ENCODE measurements around the gene FKBP1B.

Gene FKBP1B

GRCh38 chr2:24055750-24056149, 6.2 kb downstream of the FKBP1B start:
- TF ChIP-seq CTCF (IDR thresholded peaks at IDR 0.05; ENCODE audit: low read length) (no peak), EZH2 (IDR thresholded peaks at IDR 0.05; ENCODE audit: borderline replicate concordance, low read length) (no peak)
- Histone ChIP-seq H3K4me3 (ENCODE audit: low read depth, low read length, poor library complexity, severe bottlenecking) (no peak overlapping the region), H3F3A (ENCODE audit: insufficient read depth, low read length) (no peaks in the 10 kb centered on the region), H3K9ac (ENCODE audit: low read length) (no peak overlapping the region), H3K4me2 (ENCODE audit: low read length) (no peak overlapping the region), H3K27ac (ENCODE audit: low read depth, low read length, poor library complexity, severe bottlenecking) (no peak overlapping the region), H4K20me1 (ENCODE audit: insufficient read depth, low read length) (no peaks in the 10 kb centered on the region), H3K36me3 (ENCODE audit: insufficient read depth, low read length) (no peaks in the 10 kb centered on the region; the same call in 1 of the 2 replicates), H3K4me1 (ENCODE audit: insufficient read depth, low read length, severe bottlenecking) (no peaks in the 10 kb centered on the region), H3K9me2 (ENCODE audit: low read depth, low read length) (no peaks in the 10 kb centered on the region), H3K27me3 (ENCODE audit: insufficient read depth, low read length) (no peaks in the 10 kb centered on the region), H3K9me3 (ENCODE audit: low read length) (no peaks in the 10 kb centered on the region), H3K79me2 (ENCODE audit: insufficient read depth, low read length) (no peaks in the 10 kb centered on the region), H2AFZ (ENCODE audit: low read length) (no peak overlapping the region)

- Histone ChIP-seq H3K4me3 (ENCODE audit: low read depth, low read length, poor library complexity, severe bottlenecking) (no peak overlapping the region), H3K4me2 (ENCODE audit: low read length) (no peak overlapping the region), H3K9ac (ENCODE audit: low read length) (no peak overlapping the region), H3K9me3 (ENCODE audit: low read length) (no peaks in the 10 kb centered on the region), H4K20me1 (ENCODE audit: insufficient read depth, low read length) (no peaks in the 10 kb centered on the region), H3K9me2 (ENCODE audit: low read depth, low read length) (no peaks in the 10 kb centered on the region), H3K36me3 (ENCODE audit: insufficient read depth, low read length) (no peaks in the 10 kb centered on the region; the same call in 1 of the 2 replicates), H3K4me1 (ENCODE audit: insufficient read depth, low read length, severe bottlenecking) (no peaks in the 10 kb centered on the region), H3F3A (ENCODE audit: insufficient read depth, low read length) (no peaks in the 10 kb centered on the region), H2AFZ (ENCODE audit: low read length) (no peak overlapping the region), H3K79me2 (ENCODE audit: insufficient read depth, low read length) (no peaks in the 10 kb centered on the region), H3K27ac (ENCODE audit: low read depth, low read length, poor library complexity, severe bottlenecking) (no peak overlapping the region), H3K27me3 (ENCODE audit: insufficient read depth, low read length) (no peaks in the 10 kb centered on the region)
- TF ChIP-seq EZH2 (IDR thresholded peaks at IDR 0.05; ENCODE audit: borderline replicate concordance, low read length) (no peak), CTCF (IDR thresholded peaks at IDR 0.05; ENCODE audit: low read length) (no peak)
These were observed 9.2 kb downstream of the FKBP1B start for GRCh38 chr2:24058564-24059271.

- Histone ChIP-seq H3K9me2 (ENCODE audit: low read depth, low read length) (no peaks in the 10 kb centered on the region), H3K4me2 (ENCODE audit: low read length) (no peak overlapping the region), H3K36me3 (ENCODE audit: insufficient read depth, low read length) (peaks cover 43% of the 10 kb centered on the region), H3K4me3 (ENCODE audit: low read depth, low read length, poor library complexity, severe bottlenecking) (no peak overlapping the region), H3F3A (ENCODE audit: insufficient read depth, low read length) (no peaks in the 10 kb centered on the region), H3K9me3 (ENCODE audit: low read length) (no peaks in the 10 kb centered on the region), H3K9ac (ENCODE audit: low read length) (no peak overlapping the region), H4K20me1 (ENCODE audit: insufficient read depth, low read length) (no peaks in the 10 kb centered on the region), H3K27ac (ENCODE audit: low read depth, low read length, poor library complexity, severe bottlenecking) (no peak overlapping the region), H3K27me3 (ENCODE audit: insufficient read depth, low read length) (no peaks in the 10 kb centered on the region), H2AFZ (ENCODE audit: low read length) (no peak overlapping the region), H3K4me1 (ENCODE audit: insufficient read depth, low read length, severe bottlenecking) (no peaks in the 10 kb centered on the region), H3K79me2 (ENCODE audit: insufficient read depth, low read length) (no peaks in the 10 kb centered on the region)
- TF ChIP-seq EZH2 (IDR thresholded peaks at IDR 0.05; ENCODE audit: borderline replicate concordance, low read length) = no peak
- no peak for TF ChIP-seq CTCF (IDR thresholded peaks at IDR 0.05; ENCODE audit: low read length)
These were observed 15.8 kb downstream of the FKBP1B start for GRCh38 chr2:24065341-24065740.

All from OCI-LY1 (cell line).